ENCODE data around the gene BTK.

BTK gene

DNA sequence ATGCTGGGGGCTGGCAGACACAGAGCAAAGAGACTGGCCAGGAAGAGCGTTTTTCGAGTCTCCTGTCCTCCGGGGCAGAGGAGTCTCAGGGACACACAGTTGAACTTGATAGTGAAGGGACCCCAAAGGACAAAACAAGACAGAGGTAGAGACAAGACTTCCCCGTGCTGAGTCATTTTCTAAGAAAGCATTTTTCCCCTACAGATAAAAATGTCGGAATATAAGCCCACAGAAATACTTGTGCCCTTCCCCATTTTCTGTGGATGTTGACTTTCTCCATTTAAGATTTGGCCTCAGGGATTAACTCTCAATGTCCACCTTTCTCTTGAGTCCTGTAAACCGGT lies 523 bp upstream of the BTK start:
- in situ Hi-C loops (cut with HindIII; ENCODE audit: low sequenced_read_pairs), result no loop called here
- H3K4me3 ChIP-seq (ENCODE audit: low read depth, low read length), result no peak overlapping the region

DNA sequence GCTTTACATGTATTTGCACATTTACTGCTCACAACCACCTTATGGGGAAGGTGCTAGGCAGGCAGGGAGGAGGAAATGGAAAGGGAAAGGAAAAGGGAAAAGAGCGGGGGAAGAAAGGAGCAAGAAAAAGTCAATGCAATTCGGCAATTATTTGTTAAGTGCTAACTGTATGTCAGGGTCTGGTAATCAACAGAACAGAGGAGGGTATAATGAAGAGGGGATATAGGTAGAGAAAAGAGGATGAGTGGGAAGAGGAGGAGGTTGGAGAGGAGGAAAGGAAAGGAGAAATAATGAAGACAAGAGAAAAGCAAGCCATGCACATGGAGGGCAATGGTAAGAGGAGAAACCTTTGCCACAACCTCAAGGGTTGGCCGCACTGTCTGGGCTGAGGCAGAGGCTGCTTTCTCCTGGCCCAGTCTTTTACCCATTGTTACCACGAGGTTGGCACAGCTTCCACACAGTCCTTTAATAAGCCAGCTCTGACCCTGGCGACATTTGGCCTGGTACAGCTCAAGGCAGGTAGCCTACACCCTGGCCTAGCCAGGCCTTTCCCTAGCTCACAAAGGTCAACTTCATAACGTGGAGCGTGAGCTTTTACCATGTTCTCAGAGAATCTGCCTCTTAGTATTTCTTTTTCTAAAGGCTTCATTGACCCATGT lies 836 bp downstream of the BTK start:
- H3K4me3 ChIP-seq (ENCODE audit: low read depth, low read length), result no peak overlapping the region
- TF ChIP-seq, protein P1, sequence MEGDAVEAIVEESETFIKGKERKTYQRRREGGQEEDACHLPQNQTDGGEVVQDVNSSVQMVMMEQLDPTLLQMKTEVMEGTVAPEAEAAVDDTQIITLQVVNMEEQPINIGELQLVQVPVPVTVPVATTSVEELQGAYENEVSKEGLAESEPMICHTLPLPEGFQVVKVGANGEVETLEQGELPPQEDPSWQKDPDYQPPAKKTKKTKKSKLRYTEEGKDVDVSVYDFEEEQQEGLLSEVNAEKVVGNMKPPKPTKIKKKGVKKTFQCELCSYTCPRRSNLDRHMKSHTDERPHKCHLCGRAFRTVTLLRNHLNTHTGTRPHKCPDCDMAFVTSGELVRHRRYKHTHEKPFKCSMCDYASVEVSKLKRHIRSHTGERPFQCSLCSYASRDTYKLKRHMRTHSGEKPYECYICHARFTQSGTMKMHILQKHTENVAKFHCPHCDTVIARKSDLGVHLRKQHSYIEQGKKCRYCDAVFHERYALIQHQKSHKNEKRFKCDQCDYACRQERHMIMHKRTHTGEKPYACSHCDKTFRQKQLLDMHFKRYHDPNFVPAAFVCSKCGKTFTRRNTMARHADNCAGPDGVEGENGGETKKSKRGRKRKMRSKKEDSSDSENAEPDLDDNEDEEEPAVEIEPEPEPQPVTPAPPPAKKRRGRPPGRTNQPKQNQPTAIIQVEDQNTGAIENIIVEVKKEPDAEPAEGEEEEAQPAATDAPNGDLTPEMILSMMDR (IDR thresholded peaks at IDR 0.05; ENCODE audit: low read depth, low read length, missing control alignments), result no peak
- in situ Hi-C loops (cut with HindIII; ENCODE audit: low sequenced_read_pairs), result no loop called here
- no peak for DNase-seq (ENCODE audit: low read depth)

More for the DNA sequence above, 523 bp upstream of the BTK start:
- no peak for DNase-seq (ENCODE audit: low read depth)
- TF ChIP-seq, protein P1 (IDR thresholded peaks at IDR 0.05; ENCODE audit: low read depth, low read length, missing control alignments), result no peak

DNA sequence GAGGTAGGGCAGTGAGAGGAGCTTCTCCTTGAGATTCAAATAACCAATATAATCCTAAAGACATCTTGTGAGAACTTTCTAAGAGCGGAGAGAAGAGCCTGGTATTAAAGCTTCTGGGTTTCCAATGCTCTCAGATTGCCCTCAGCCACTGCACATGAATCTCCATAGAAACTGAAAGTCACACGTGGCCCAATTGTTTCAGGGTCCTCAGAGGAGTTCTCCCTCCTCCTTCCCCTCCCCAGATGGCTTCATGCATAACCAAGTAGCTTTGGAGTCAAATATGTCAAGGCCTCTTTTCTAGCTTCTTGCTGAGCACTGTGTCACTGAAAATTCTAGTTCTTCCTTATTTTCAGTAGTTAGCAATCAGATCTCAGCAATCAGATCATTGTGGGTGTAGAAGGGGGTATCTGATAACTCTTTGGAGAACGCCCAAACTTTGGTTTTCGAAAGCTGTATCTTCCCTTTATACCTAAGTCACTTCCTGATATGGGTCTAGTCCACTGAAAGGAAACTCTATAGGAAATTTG lies 2.2 kb downstream of the BTK start:
- in situ Hi-C loops (cut with HindIII; ENCODE audit: low sequenced_read_pairs), result no loop called here
- TF ChIP-seq, protein P1 (IDR thresholded peaks at IDR 0.05; ENCODE audit: low read depth, low read length, missing control alignments), result no peak
- no peak for DNase-seq (ENCODE audit: low read depth)
- H3K4me3 ChIP-seq (ENCODE audit: low read depth, low read length), result no peak overlapping the region

DNA sequence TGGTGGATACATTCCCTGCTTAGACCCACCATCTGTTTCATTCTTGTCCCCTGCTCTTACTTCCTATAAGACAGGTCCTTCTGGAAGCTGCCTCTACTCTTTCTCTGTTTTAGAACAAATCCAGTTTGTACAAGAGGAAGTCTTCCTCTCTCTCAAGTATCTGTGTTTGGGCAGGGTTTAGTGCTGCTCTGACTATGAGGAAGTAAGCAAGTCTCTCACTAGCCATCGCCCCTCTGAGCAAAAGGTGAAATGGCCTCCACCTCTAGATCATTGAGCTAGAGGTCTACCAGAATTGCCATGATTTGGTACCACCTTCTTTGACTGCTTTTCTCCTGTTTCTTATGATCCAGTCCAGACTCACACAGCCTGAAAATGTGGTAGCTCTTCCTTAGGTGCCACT lies 8.4 kb downstream of the BTK start:
- TF ChIP-seq, protein P1 (IDR thresholded peaks at IDR 0.05; ENCODE audit: low read depth, low read length, missing control alignments), result no peak
- DNase-seq (ENCODE audit: low read depth), result no peak
- H3K4me3 ChIP-seq (ENCODE audit: low read depth, low read length), result no peak overlapping the region
- in situ Hi-C loops (cut with HindIII; ENCODE audit: low sequenced_read_pairs), result no loop called here

DNA sequence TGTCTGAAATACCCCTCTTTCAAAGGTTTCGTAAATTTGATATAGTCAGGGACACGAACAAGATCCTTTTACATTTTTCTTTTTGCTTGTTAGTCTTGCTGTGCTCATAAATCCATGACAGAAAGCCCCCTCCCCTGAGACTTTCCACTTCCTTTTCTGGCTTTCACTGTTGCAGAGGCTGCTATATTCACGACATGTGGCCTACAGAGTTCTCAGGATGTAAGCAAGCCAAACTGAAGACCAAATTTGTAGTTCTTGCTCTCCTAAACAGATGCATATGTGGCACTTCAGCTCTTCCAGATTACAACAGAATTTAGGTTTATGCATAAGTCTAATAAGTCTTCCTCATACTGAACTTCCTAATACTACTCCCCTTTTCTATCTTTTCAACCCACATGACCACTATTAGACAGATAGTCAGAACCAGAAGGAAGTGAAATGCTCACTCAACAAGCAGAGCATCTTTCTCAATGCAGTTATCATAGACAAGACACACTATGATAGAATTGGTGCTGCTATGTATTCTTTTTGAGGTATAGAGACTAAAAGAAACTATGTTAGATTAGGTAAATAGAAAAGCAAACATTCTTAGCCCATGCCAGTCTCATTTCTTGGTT lies 15.0 kb downstream of the BTK start:
- in situ Hi-C loops (cut with HindIII; ENCODE audit: low sequenced_read_pairs), result no loop called here
- DNase-seq (ENCODE audit: low read depth), result no peak
- TF ChIP-seq, protein P1 (IDR thresholded peaks at IDR 0.05; ENCODE audit: low read depth, low read length, missing control alignments), result no peak
- no peak overlapping the region for H3K4me3 ChIP-seq (ENCODE audit: low read depth, low read length)

DNA sequence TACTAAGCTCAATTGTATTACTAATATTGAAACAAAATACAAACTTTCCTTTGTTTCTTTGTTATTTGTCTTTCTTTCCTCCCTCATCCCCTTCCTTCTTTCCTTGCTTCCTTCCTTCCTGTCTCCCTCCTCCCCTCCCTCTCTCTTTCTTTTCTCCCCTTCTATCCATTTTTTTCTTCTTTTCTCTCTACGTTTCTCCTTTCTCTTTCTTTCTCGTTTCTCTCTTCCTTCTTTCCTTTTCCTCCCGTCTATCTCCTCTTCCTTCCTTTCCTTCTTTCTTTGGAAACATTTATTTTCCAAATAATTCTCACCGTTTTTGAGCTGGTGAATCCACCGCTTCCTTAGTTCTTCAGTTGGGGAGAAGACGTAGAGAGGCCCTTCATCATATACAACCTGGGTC lies 16.3 kb downstream of the BTK start:
- no peak for DNase-seq (ENCODE audit: low read depth)
- in situ Hi-C loops (cut with HindIII; ENCODE audit: low sequenced_read_pairs), result no loop called here
- H3K4me3 ChIP-seq (ENCODE audit: low read depth, low read length), result no peak overlapping the region
- TF ChIP-seq, protein P1 (IDR thresholded peaks at IDR 0.05; ENCODE audit: low read depth, low read length, missing control alignments), result no peak

All from astrocyte of the cerebellum (primary cell).